ENCODE results near the gene RASSF8. TPM values are rescaled to one million over a fixed set of nuclear protein-coding genes. Genes with fewer than 3 reads are reported as not detected.

The RASSF8 gene
- total and polyA plus RNA-seq, 2 of the 8 experiments (the other 6 are each of a cell fraction or from before 2014, with no cell fraction given): 6.4 to 46.7 TPM

- no peak for TF ChIP-seq CTCF (IDR thresholded peaks at IDR 0.05; ENCODE audit: control extremely low read depth in 1 of 3, insufficient read depth in 1 of 3, low read depth in 1 of 3, low read length in 3 of 3)
- no peak for TF ChIP-seq BRCA1 (IDR thresholded peaks at IDR 0.05; ENCODE audit: low read depth, low read length)
- no peak for TF ChIP-seq SAP30 (IDR thresholded peaks at IDR 0.05; ENCODE audit: insufficient read depth, insufficient replicate concordance, low read length)
- no peak for TF ChIP-seq ZNF274 (IDR thresholded peaks at IDR 0.05; ENCODE audit: borderline replicate concordance, extremely low read depth, low read length)
- no peak for TF ChIP-seq KDM4A (IDR thresholded peaks at IDR 0.05; ENCODE audit: low read depth, low read length, severe bottlenecking)
- TF ChIP-seq MAFK (IDR thresholded peaks at IDR 0.05; ENCODE audit: low read depth, low read length): no peak
- TF ChIP-seq BCL11A (IDR thresholded peaks at IDR 0.05; ENCODE audit: low read depth in 2 of 2, low read length in 2 of 2): no peak
- TF ChIP-seq KDM5A (IDR thresholded peaks at IDR 0.05; ENCODE audit: low read length): no peak
- H3K23me2 ChIP-seq (ENCODE audit: low read depth, low read length): no peaks in the 10 kb centered on the region
- H3K27ac ChIP-seq (ENCODE audit: low read depth, low read length): no peak overlapping the region
- DNase-seq (ENCODE audit: low read depth in 1 of 2, low spot score in 2 of 2) (no peak), FAIRE-seq (no peak)
- H2BK120ac ChIP-seq (replicated peaks; ENCODE audit: low read depth, low read length): no peak overlapping the region
- no peak overlapping the region for H3K9ac ChIP-seq (replicated peaks in 1 of 4; ENCODE audit: extremely low read depth in 1 of 4, low read depth in 3 of 4, low read length in 3 of 4)
- H3K79me2 ChIP-seq (ENCODE audit: control insufficient read depth in 1 of 2, insufficient read depth in 2 of 2, low read length in 2 of 2): no peaks in the 10 kb centered on the region
- no peak overlapping the region for H3K56ac ChIP-seq (replicated peaks; ENCODE audit: insufficient read length, low read depth, low read length)
- no peaks in the 10 kb centered on the region for H3K9me3 ChIP-seq (ENCODE audit: insufficient read depth in 2 of 2, low read depth in 1 of 2, low read length in 1 of 2)
- no peak overlapping the region for H2BK20ac ChIP-seq (ENCODE audit: low read length)
- no peak overlapping the region for H2AK5ac ChIP-seq (ENCODE audit: low read depth, low read length)
- no peak overlapping the region for H4K5ac ChIP-seq (ENCODE audit: insufficient read length, low read depth, low read length)
- no peaks in the 10 kb centered on the region for H3K79me1 ChIP-seq (ENCODE audit: low read depth, low read length)
- no peak overlapping the region for H4K8ac ChIP-seq (ENCODE audit: extremely low read depth, insufficient read depth, low read length)
- no peak overlapping the region for H3K4me3 ChIP-seq (ENCODE audit: extremely low read depth in 1 of 4, insufficient read depth in 2 of 4, low read depth in 3 of 4, low read length in 4 of 4)
- no peaks in the 10 kb centered on the region for H4K20me1 ChIP-seq (replicated peaks in 1 of 2; ENCODE audit: control insufficient read depth in 1 of 2, insufficient read depth in 2 of 2, low read length in 2 of 2)
- H3K27me3 ChIP-seq (replicated peaks in 1 of 4; ENCODE audit: control insufficient read depth in 3 of 4, extremely low read depth in 1 of 4, insufficient read depth in 3 of 4, low read length in 3 of 4): no peaks in the 10 kb centered on the region
- H2BK15ac ChIP-seq (ENCODE audit: low read length): no peak overlapping the region
- H2BK5ac ChIP-seq (ENCODE audit: low read depth, low read length): no peak overlapping the region
- no peak overlapping the region for H3K14ac ChIP-seq (ENCODE audit: insufficient read length)
- H3K4me1 ChIP-seq (replicated peaks in 1 of 4; ENCODE audit: control insufficient read depth in 3 of 4, insufficient read depth in 4 of 4, low read length in 3 of 4): no peaks in the 10 kb centered on the region
- no peak overlapping the region for H2AFZ ChIP-seq (ENCODE audit: low read length)
- no peak overlapping the region for H3K4me2 ChIP-seq (ENCODE audit: insufficient read depth in 1 of 2, low read depth in 2 of 2, low read length in 2 of 2)
- H3K36me3 ChIP-seq (ENCODE audit: control insufficient read depth in 2 of 4, insufficient read depth in 4 of 4, low read length in 3 of 4): no peaks in the 10 kb centered on the region
- 95% methylated on average over 2 of the region's 2 CpGs; no CpG with 5 or more reads in 1 of the 2 experiments for WGBS, 2 experiments (ENCODE audit: extremely low coverage in 1 of 2, insufficient coverage in 1 of 2, insufficient read length in 1 of 2, insufficient replicate concordance in 2 of 2, low coverage in 1 of 2, low lambda C conversion rate in 2 of 2, missing lambda C conversion rate in 1 of 2)
- no peak overlapping the region for H3K23ac ChIP-seq (ENCODE audit: insufficient read length)
- ChIA-PET POLR2A (ENCODE audit: partially characterized antibody) (interaction anchor here (1.0 kb wide), 1 partner anchor 18 kb away, joined by 3 read pairs; no protein-coding TSS in a partner anchor), CTCF (ENCODE audit: partially characterized antibody) (interaction anchor here (0.6 to 0.9 kb wide), 4 partner anchors 29 to 352 kb away, joined by 3 to 4 read pairs (median 3); no protein-coding TSS in a partner anchor)
- no peak overlapping the region for H2BK12ac ChIP-seq (ENCODE audit: low read depth, low read length)
- H3K4ac ChIP-seq (replicated peaks; ENCODE audit: insufficient read length, low read depth, low read length): no peak overlapping the region
- H4K91ac ChIP-seq (replicated peaks; ENCODE audit: insufficient read length, low read length): no peak overlapping the region
- no peak overlapping the region for H3K18ac ChIP-seq (ENCODE audit: extremely low read depth, low read length)
These were observed 136.7 kb downstream of the RASSF8 start for GRCh38 chr12:26095186-26095585.
